B cell (primary cell): ENCODE measurements around the gene NTNG1. TPM values are rescaled to one million over a fixed set of nuclear protein-coding genes. Genes with fewer than 3 reads are reported as not detected.
A peak's percentile ranks its signal among the peaks of the same experiment; 100 is the strongest.

Source experiments
- ATAC-seq: fragments of 200-7000 bp; cut with Tn5 transposase; one replicate; pipeline ENCODE4 v1.10.0; 2021; ENCODE audit warnings: low read depth, mild to moderate bottlenecking, moderate number of reproducible peaks, moderate library complexity
- CTCF ChIA-PET: fragments of 350-600 bp; sonication (Branson Sonifier 250); formaldehyde crosslinking; loops from one replicate; lab custom pipeline; 2021; ENCODE audit warnings: antibody characterized with exemption, inconsistent platforms; lab: Charles Lee
- POLR2A ChIA-PET: fragments of 350-600 bp; sonication (Branson Sonifier 250); formaldehyde crosslinking; loops from one replicate; lab custom pipeline; 2021; ENCODE audit warnings: antibody characterized with exemption; lab: Charles Lee
- DNase-seq: peaks from one replicate; pipeline ENCODE4 v3.0.0; 2013
- H2AFZ ChIP-seq: 2 replicates; pipeline ENCODE4 v1.6.1; 2012; ENCODE audit warnings: mild to moderate bottlenecking, low read depth, low read length; ENCODE audit not compliant: insufficient read depth, poor library complexity, severe bottlenecking
- H3K27ac ChIP-seq, 2 donors: 1 replicate in 1 of 2; 2 replicates in 1 of 2; pipeline ENCODE4 v1.5.1; 2012 to 2013; ENCODE audit warnings: low read length in 2 of 2, mild to moderate bottlenecking in 2 of 2, moderate library complexity in 1 of 2
- H3K27me3 ChIP-seq, 4 experiments: fragments of 200-600 bp in 1 of 4; sonication (generic) in 1 of 4; replicated peaks in 1 of 4; 1 replicate in 2 of 4; 2 replicates in 2 of 4; pipeline versions ENCODE4 v1.6.1 to v1.7.0; 2013 to 2016; ENCODE audit warnings: low read length in 3 of 4, mild to moderate bottlenecking in 2 of 4, mixed read lengths in 1 of 4, moderate library complexity in 1 of 4; ENCODE audit not compliant: insufficient read depth in 4 of 4, control insufficient read depth in 3 of 4; ENCODE audit errors: control extremely low read depth in 1 of 4
- H3K36me3 ChIP-seq, 2 experiments: replicated peaks in 1 of 2; 1 replicate in 1 of 2; 2 replicates in 1 of 2; pipeline versions ENCODE4 v1.6.1 to v1.7.1; 2013; ENCODE audit warnings: low read length in 1 of 2; ENCODE audit not compliant: insufficient read depth in 2 of 2, control insufficient read depth in 1 of 2; ENCODE audit errors: control extremely low read depth in 1 of 2, extremely low read depth in 1 of 2
- H3K4me1 ChIP-seq, 2 donors: fragments of 200-600 bp in 1 of 2; sonication (generic) in 1 of 2; 1 replicate in 1 of 2; 2 replicates in 1 of 2; pipeline versions ENCODE4 v1.5.1 to v1.6.1; 2013 to 2017; ENCODE audit warnings: low read length in 2 of 2; ENCODE audit not compliant: control insufficient read depth in 2 of 2, insufficient read depth in 2 of 2
- H3K4me2 ChIP-seq: replicated peaks from 2 replicates; pipeline ENCODE3; 2012; ENCODE audit warnings: mild to moderate bottlenecking, low read depth, low read length; ENCODE audit not compliant: poor library complexity, severe bottlenecking
- H3K4me3 ChIP-seq, 5 experiments: fragments of 200-600 bp in 1 of 5; sonication (generic) in 1 of 5; 1 replicate in 3 of 5; 2 replicates in 2 of 5; pipeline versions ENCODE4 v1.5.1 to v1.7.0; 2011 to 2016; ENCODE audit warnings: low read length in 4 of 5, mild to moderate bottlenecking in 4 of 5, low read depth in 2 of 5, control low read depth in 1 of 5, moderate library complexity in 1 of 5; ENCODE audit not compliant: insufficient read depth in 1 of 5; ENCODE audit errors: control extremely low read depth in 1 of 5, extremely low read depth in 1 of 5
- H3K79me2 ChIP-seq: fragments of 200-600 bp; sonication (generic); one replicate; pipeline ENCODE4 v1.6.0; 2016; ENCODE audit warnings: low read length; ENCODE audit not compliant: control insufficient read depth, insufficient read depth
- H3K9ac ChIP-seq: fragments of 200-600 bp; sonication (generic); 2 replicates; pipeline ENCODE4 v1.6.1; 2017; ENCODE audit warnings: mild to moderate bottlenecking, low read length, moderate library complexity
- H3K9me3 ChIP-seq, 3 donors: one replicate each; pipeline versions ENCODE4 v1.6.1 to v1.7.1; 2013; ENCODE audit warnings: low read length in 2 of 3; ENCODE audit not compliant: control insufficient read depth in 2 of 3, insufficient read depth in 1 of 3; ENCODE audit errors: control extremely low read depth in 1 of 3
- H4K20me1 ChIP-seq: 2 replicates; pipeline ENCODE4 v1.6.0; 2012; ENCODE audit warnings: mild to moderate bottlenecking, low read length; ENCODE audit not compliant: insufficient read depth, control insufficient read depth, poor library complexity, severe bottlenecking
- H3K27ac Mint-ChIP-seq: one replicate; pipeline ENCODE4 v1.8.0; 2021; ENCODE audit warnings: mixed read lengths
- H3K27me3 Mint-ChIP-seq: one replicate; pipeline ENCODE4 v1.8.0; 2021; ENCODE audit warnings: mixed read lengths
- H3K4me1 Mint-ChIP-seq: one replicate; pipeline ENCODE4 v1.8.0; 2021; ENCODE audit warnings: mixed read lengths
- H3K4me3 Mint-ChIP-seq: one replicate; pipeline ENCODE4 v1.8.0; 2021; ENCODE audit warnings: mixed read lengths
- H3K9me3 Mint-ChIP-seq: one replicate; pipeline ENCODE4 v1.8.0; 2022; ENCODE audit warnings: mixed read lengths; ENCODE audit not compliant: insufficient read depth
- EZH2 ChIP-seq: IDR thresholded peaks from 2 replicates; pipeline ENCODE4 v1.6.1; 2012; ENCODE audit warnings: borderline replicate concordance, low read depth, mild to moderate bottlenecking, moderate library complexity, low read length; ENCODE audit not compliant: insufficient read depth, poor library complexity, severe bottlenecking
- WGBS: methylation state at CpG from one replicate; pipeline ENCODE4 v1.1.5; 2013; ENCODE audit warnings: missing lambda C conversion rate; ENCODE audit not compliant: insufficient coverage; 5-methylcytosine and 5-hydroxymethylcytosine counted together
- intact Hi-C: fragments of 100-400 bp; cut with micrococcal nuclease; formaldehyde crosslinking; loops from one replicate; pipeline ENCODE4 v1.10.0; 2022
- polyA plus RNA-seq: library from polyadenylated mRNA; depleted of rRNA; stranded (reverse); fragments of >200 nt; gene quantifications from 2 replicates; pipeline ENCODE4 v1.2.3, GENCODE V29; 2012
- total RNA-seq, 2 donors: library from RNA; stranded (reverse); fragments of 120-200 nt in 1 of 2; gene quantifications; 1 replicate in 1 of 2; 2 replicates in 1 of 2; pipeline versions ENCODE4 v1.2.3 to v1.2.4, GENCODE V29; 2013 to 2022
- TF ChIP-seq, protein P1 (sequence below): fragments of 200-600 bp; IDR thresholded peaks from one replicate; pipeline ENCODE4 v1.8.0; 2022; ENCODE audit warnings: antibody characterized with exemption, mild to moderate bottlenecking

NTNG1 gene
- total and polyA plus RNA-seq, 2 donors (not counting 1 experiment from before 2014, with no cell fraction given), result 2.8 to 3.7 TPM

- H3K9me3 Mint-ChIP-seq, result no peaks in the 10 kb centered on the region
- no peak for ATAC-seq
- Histone ChIP-seq H3K79me2 (no peaks in the 10 kb centered on the region), H3K27ac (no peak overlapping the region), H3K4me3 (no peak overlapping the region), H3K9me3 (no peaks in the 10 kb centered on the region), H3K4me2 (no peak overlapping the region), H4K20me1 (no peaks in the 10 kb centered on the region), H3K9ac (no peak overlapping the region), H3K4me1 (peaks cover 26 to 27% of the 10 kb centered on the region in 2 donors), H3K36me3 (no peaks in the 10 kb centered on the region), H3K27me3 (no peaks in the 10 kb centered on the region), H2AFZ (no peak overlapping the region)
- H3K27ac Mint-ChIP-seq, result no peak overlapping the region
- no peak for TF ChIP-seq EZH2
- TF ChIP-seq, protein P1, sequence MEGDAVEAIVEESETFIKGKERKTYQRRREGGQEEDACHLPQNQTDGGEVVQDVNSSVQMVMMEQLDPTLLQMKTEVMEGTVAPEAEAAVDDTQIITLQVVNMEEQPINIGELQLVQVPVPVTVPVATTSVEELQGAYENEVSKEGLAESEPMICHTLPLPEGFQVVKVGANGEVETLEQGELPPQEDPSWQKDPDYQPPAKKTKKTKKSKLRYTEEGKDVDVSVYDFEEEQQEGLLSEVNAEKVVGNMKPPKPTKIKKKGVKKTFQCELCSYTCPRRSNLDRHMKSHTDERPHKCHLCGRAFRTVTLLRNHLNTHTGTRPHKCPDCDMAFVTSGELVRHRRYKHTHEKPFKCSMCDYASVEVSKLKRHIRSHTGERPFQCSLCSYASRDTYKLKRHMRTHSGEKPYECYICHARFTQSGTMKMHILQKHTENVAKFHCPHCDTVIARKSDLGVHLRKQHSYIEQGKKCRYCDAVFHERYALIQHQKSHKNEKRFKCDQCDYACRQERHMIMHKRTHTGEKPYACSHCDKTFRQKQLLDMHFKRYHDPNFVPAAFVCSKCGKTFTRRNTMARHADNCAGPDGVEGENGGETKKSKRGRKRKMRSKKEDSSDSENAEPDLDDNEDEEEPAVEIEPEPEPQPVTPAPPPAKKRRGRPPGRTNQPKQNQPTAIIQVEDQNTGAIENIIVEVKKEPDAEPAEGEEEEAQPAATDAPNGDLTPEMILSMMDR, result no peak
- H3K4me3 Mint-ChIP-seq, result no peak overlapping the region
- no peaks in the 10 kb centered on the region for H3K27me3 Mint-ChIP-seq
- H3K4me1 Mint-ChIP-seq, result peaks cover 28% of the 10 kb centered on the region
- CTCF ChIA-PET, result interaction anchor here (1.8 to 8.6 kb wide), 4 partner anchors 16 to 96 kb away, joined by 5 to 191 read pairs (median 54); no protein-coding TSS in a partner anchor
- intact Hi-C loops, result loop anchor here (5.0 kb wide), 1 partner anchor 314 kb away; no protein-coding TSS in a partner anchor
- POLR2A ChIA-PET, result interaction anchor here (0.5 kb wide), 1 partner anchor 338 kb away, joined by 8 read pairs; no protein-coding TSS in a partner anchor
- DNase-seq, result no peak
- WGBS, result 93% methylated on average over 3 of the region's 4 CpGs
Measured at GRCh38 chr1:107433068-107433467, 292.2 kb downstream of the NTNG1 start.

DNA sequence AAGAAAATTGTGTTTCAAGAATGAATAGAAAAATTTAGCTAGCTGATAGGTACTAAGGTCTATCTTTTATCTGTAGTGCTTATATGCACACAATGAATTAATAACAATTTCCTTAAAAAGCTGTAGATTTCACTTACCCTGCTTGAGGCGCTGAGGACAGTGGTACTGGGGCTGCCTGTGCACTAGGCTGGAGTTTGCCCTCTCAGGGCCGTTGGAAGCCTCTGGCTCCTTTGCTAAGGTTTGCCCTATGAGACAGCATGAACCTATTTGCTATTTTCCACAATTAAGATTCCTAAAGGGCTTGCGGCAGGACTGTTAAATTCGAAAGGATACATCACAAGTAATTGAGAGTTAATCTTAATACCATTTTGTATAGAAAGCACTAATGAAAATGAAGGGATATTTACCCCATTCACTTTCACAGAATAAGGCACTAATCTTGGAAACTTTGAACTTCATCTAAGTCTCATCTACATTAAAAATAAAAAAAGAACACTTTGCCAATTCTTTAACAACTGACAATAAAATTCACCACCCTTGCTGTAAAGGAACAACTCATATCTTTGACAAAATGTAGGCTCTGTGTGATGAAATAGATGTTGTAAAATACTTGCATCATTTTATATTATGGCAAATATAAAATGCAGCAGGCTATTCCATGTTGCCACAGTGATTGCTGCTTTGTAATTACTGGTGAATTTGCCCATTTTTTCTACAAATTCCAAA is 293.0 kb downstream of the NTNG1 start:
- POLR2A ChIA-PET, result interaction anchor here (0.5 kb wide), 1 partner anchor 337 kb away, joined by 8 read pairs; no protein-coding TSS in a partner anchor
- H3K36me3 ChIP-seq, result no peaks in the 10 kb centered on the region
- no peak overlapping the region for H3K4me3 Mint-ChIP-seq

More for the DNA sequence above, 293.0 kb downstream of the NTNG1 start:
- intact Hi-C loops, result loop anchor here (5.0 kb wide), 1 partner anchor 314 kb away; no protein-coding TSS in a partner anchor
- no peaks in the 10 kb centered on the region for H3K27me3 ChIP-seq
- peaks cover 26 to 27% of the 10 kb centered on the region in 2 donors for H3K4me1 ChIP-seq
- H3K4me1 Mint-ChIP-seq, result peaks cover 28% of the 10 kb centered on the region
- H4K20me1 ChIP-seq, result no peaks in the 10 kb centered on the region
- no peak for TF ChIP-seq EZH2
- TF ChIP-seq, protein P1, result no peak
- peak overlapping the region in 1 of 5 experiments; percentile 31 for H3K4me3 ChIP-seq
- no CpG with 5 or more reads among the region's 4 CpGs for WGBS
- peak overlapping the region; percentile 71 for H3K27ac Mint-ChIP-seq
- DNase-seq (no peak), ATAC-seq (no peak)
- no peaks in the 10 kb centered on the region for H3K9me3 ChIP-seq
- no peaks in the 10 kb centered on the region for H3K9me3 Mint-ChIP-seq
- no peaks in the 10 kb centered on the region for H3K79me2 ChIP-seq
- no peaks in the 10 kb centered on the region for H3K27me3 Mint-ChIP-seq
- CTCF ChIA-PET, result interaction anchor here (1.8 to 8.6 kb wide), 4 partner anchors 16 to 95 kb away, joined by 5 to 191 read pairs (median 54); no protein-coding TSS in a partner anchor
- H3K4me2 ChIP-seq, result peak overlapping the region; percentile 41
- H3K27ac ChIP-seq, result peak overlapping the region; percentile 19 to 30
- peak overlapping the region; percentile 23 for H2AFZ ChIP-seq
- H3K9ac ChIP-seq, result peak overlapping the region; percentile 22
